Measurements from ENCODE around the gene MRPS14. TPM values are rescaled to one million over a fixed set of nuclear protein-coding genes. Genes with fewer than 3 reads are reported as not detected.

MRPS14 gene
- total RNA-seq, 1 experiment from 2014 or later, result 22.5 TPM

GRCh38 chr1:174971466-174971865 is 51.8 kb downstream of the MRPS14 start:
- H3K27me3 ChIP-seq, result no peaks in the 10 kb centered on the region
- H3K9me3 ChIP-seq, result no peaks in the 10 kb centered on the region
- H3K36me3 ChIP-seq, result no peaks in the 10 kb centered on the region
- no peak for DNase-seq
- H3K4me3 ChIP-seq, result no peak overlapping the region

- Histone ChIP-seq H3K36me3 (no peaks in the 10 kb centered on the region), H3K4me3 (no peak overlapping the region), H3K9me3 (no peaks in the 10 kb centered on the region), H3K27me3 (no peaks in the 10 kb centered on the region)
- DNase-seq, result no peak
Measured at GRCh38 chr1:174969977-174970376, 53.2 kb downstream of the MRPS14 start.

- Histone ChIP-seq H3K36me3 (no peaks in the 10 kb centered on the region), H3K4me3 (no peak overlapping the region), H3K27me3 (no peaks in the 10 kb centered on the region), H3K9me3 (no peaks in the 10 kb centered on the region)
- DNase-seq, result no peak
Measured at GRCh38 chr1:174968750-174969244, 54.4 kb downstream of the MRPS14 start.

GRCh38 chr1:174967845-174968705 is 55.1 kb downstream of the MRPS14 start:
- H3K9me3 ChIP-seq, result no peaks in the 10 kb centered on the region
- no peaks in the 10 kb centered on the region for H3K36me3 ChIP-seq
- no peak overlapping the region for H3K4me3 ChIP-seq
- DNase-seq, result no peak
- no peaks in the 10 kb centered on the region for H3K27me3 ChIP-seq

GRCh38 chr1:174966008-174966572 is 57.1 kb downstream of the MRPS14 start:
- no peaks in the 10 kb centered on the region for H3K9me3 ChIP-seq
- no peaks in the 10 kb centered on the region for H3K27me3 ChIP-seq
- no peaks in the 10 kb centered on the region for H3K36me3 ChIP-seq
- DNase-seq, result no peak
- no peak overlapping the region for H3K4me3 ChIP-seq

GRCh38 chr1:174965362-174966007 is 57.7 kb downstream of the MRPS14 start:
- no peak for DNase-seq
- Histone ChIP-seq H3K36me3 (no peaks in the 10 kb centered on the region), H3K27me3 (no peaks in the 10 kb centered on the region), H3K4me3 (no peak overlapping the region), H3K9me3 (no peaks in the 10 kb centered on the region)

- Histone ChIP-seq H3K9me3 (no peaks in the 10 kb centered on the region), H3K27me3 (no peaks in the 10 kb centered on the region), H3K4me3 (no peak overlapping the region), H3K36me3 (no peaks in the 10 kb centered on the region)
- no peak for DNase-seq
Measured at GRCh38 chr1:174964972-174965361, 58.3 kb downstream of the MRPS14 start.

GRCh38 chr1:174964261-174964971 is 58.8 kb downstream of the MRPS14 start:
- DNase-seq, result no peak
- no peak overlapping the region for H3K4me3 ChIP-seq
- H3K36me3 ChIP-seq, result no peaks in the 10 kb centered on the region
- H3K9me3 ChIP-seq, result no peaks in the 10 kb centered on the region
- no peaks in the 10 kb centered on the region for H3K27me3 ChIP-seq

- H3K9me3 ChIP-seq, result no peaks in the 10 kb centered on the region
- no peak overlapping the region for H3K4me3 ChIP-seq
- no peaks in the 10 kb centered on the region for H3K27me3 ChIP-seq
- no peaks in the 10 kb centered on the region for H3K36me3 ChIP-seq
- no peak for DNase-seq
Measured at GRCh38 chr1:174963529-174964125, 59.6 kb downstream of the MRPS14 start.

Other genes starting within 250 kb of the MRPS14 start
- gene CACYBP, start 23.5 kb downstream of the MRPS14 start, total RNA-seq (2014; rRNA removed; shearing (Covaris generic); ENCODE audit: low replicate concordance), result 423 and 980 TPM in 2 replicates
- 0.23 TPM in 1 of 2 replicates, not detected in the other for gene TNN, start 44.4 kb upstream of the MRPS14 start, total RNA-seq (2014; rRNA removed; shearing (Covaris generic); ENCODE audit: low replicate concordance)
- 0.66 and 1.2 TPM in 2 replicates for gene KIAA0040, start 169.4 kb upstream of the MRPS14 start, total RNA-seq (2014; rRNA removed; shearing (Covaris generic); ENCODE audit: low replicate concordance)